ENCODE results near the gene KIF4A. TPM values are rescaled to one million over a fixed set of nuclear protein-coding genes. Genes with fewer than 3 reads are reported as not detected.
A peak's percentile ranks its signal among the peaks of the same experiment; 100 is the strongest.

KIF4A gene
- total RNA-seq, 2 experiments from 2014 or later, result 19.5 to 22.3 TPM

DNA sequence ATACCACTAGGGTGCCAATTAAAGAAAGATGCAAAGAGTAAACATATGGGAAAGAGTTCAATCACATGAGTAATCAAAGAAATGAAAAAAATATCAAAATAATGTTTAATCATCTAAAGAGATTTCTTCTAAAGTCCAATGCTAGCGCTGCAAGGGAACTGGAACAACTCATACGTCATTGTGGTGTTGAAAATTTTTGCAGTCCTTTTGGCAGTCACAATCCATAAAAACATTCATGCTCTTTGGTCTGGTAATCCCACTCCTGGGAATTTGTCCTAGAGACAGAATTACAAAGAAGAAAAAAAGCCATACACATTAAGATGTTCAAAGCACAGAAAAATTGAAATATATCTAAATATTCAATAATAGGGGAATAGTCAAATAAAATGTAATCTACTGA is 34.5 kb upstream of the KIF4A start:
- TF ChIP-seq, protein P1, sequence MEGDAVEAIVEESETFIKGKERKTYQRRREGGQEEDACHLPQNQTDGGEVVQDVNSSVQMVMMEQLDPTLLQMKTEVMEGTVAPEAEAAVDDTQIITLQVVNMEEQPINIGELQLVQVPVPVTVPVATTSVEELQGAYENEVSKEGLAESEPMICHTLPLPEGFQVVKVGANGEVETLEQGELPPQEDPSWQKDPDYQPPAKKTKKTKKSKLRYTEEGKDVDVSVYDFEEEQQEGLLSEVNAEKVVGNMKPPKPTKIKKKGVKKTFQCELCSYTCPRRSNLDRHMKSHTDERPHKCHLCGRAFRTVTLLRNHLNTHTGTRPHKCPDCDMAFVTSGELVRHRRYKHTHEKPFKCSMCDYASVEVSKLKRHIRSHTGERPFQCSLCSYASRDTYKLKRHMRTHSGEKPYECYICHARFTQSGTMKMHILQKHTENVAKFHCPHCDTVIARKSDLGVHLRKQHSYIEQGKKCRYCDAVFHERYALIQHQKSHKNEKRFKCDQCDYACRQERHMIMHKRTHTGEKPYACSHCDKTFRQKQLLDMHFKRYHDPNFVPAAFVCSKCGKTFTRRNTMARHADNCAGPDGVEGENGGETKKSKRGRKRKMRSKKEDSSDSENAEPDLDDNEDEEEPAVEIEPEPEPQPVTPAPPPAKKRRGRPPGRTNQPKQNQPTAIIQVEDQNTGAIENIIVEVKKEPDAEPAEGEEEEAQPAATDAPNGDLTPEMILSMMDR (IDR thresholded peaks at IDR 0.05), result no peak
- ATAC-seq, result no peak
- intact Hi-C loops (cut with micrococcal nuclease), result no loop called here
- no peaks in the 10 kb centered on the region for H3K9me3 Mint-ChIP-seq
- H3K4me1 Mint-ChIP-seq (ENCODE audit: low read depth), result peaks cover 22% of the 10 kb centered on the region
- CTCF ChIA-PET, result no interaction called here
- no peak overlapping the region for H3K4me3 Mint-ChIP-seq
- no peaks in the 10 kb centered on the region for H3K36me3 Mint-ChIP-seq (ENCODE audit: low read depth)
- H3K27me3 Mint-ChIP-seq, result no peaks in the 10 kb centered on the region
- no peak for DNase-seq
- POLR2A ChIA-PET, result no interaction called here
- no peak overlapping the region for H3K27ac Mint-ChIP-seq

DNA sequence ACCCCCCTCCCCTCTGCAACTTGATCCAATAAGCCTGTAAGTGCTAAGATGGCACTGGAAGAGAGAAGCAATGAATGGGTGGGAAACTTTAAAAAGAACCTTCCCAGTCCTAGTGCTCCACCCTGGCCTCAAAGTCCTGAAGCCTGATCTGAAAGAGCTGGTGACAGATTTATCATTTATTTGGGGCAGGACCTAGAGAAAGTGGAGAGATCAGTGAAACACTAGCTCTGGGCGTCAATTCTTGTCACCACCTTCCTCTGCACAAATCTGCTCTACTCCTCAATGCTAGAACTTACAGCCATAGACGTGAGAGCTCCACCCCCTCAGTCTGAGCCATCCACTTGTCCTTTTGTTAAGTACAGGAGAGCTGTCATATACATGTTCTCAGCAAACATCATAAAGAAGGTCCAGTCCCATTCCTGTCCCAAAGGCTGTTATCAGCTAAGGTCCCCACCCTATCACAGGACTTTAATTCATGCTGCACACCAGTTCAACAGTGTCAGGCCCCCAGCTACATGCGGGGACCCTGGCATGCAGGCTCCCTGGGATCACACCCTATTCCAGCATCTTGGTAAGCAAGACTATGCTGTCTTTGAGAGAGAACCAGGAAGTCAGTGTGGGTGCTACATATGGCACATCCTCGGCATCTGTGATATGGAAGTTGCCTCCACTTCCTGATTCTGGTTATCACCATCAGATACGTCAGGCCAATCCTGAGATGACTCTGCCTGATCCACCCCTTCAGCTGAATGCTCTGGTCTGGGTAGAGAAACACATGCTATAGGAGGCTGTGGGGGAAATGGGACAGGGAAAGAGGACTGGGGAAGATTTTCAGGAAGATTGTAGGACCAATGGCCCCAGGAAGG is 32.2 kb upstream of the KIF4A start:
- H3K4me1 Mint-ChIP-seq (ENCODE audit: low read depth), result peaks cover 21% of the 10 kb centered on the region
- ATAC-seq (no peak), DNase-seq (no peak)
- no peak overlapping the region for H3K4me3 Mint-ChIP-seq
- H3K27me3 Mint-ChIP-seq, result no peaks in the 10 kb centered on the region
- no peaks in the 10 kb centered on the region for H3K9me3 Mint-ChIP-seq
- TF ChIP-seq, protein P1 (IDR thresholded peaks at IDR 0.05), result no peak
- CTCF ChIA-PET, result no interaction called here
- no peaks in the 10 kb centered on the region for H3K36me3 Mint-ChIP-seq (ENCODE audit: low read depth)
- intact Hi-C loops (cut with micrococcal nuclease), result no loop called here
- POLR2A ChIA-PET, result no interaction called here
- H3K27ac Mint-ChIP-seq, result no peak overlapping the region

DNA sequence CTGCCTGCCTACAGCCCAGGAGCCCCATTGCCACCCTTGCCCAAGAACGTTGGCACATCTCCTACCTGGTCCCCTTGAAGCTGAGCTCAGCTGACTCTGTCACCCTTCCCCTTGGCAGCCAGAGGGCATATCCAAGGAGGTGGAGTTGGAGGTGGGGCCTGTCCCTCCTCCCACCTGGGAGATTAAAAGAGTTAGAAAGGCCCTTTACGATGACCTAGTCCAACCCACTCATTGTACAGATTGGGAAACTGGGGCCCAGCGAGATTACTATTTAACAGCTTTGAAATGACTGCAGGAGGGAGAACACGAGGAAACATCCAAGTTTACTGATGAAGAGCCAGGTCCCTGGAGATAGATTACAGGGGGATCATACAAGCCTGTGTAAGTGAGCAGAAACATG is 29.8 kb upstream of the KIF4A start, which contains the start of gene P2RY4:
P2RY4 (minus strand) TSS at position 101 of the 400 bp plus-strand sequence. CDS start 580 bp downstream, outside the sequence.
- CTCF ChIA-PET, result no interaction called here
- H3K9me3 Mint-ChIP-seq, result no peaks in the 10 kb centered on the region
- no peak within 1 kb of the TSS for H3K27ac Mint-ChIP-seq
- intact Hi-C loops (cut with micrococcal nuclease), result loop anchor here (5.0 kb wide), 1 partner anchor 63 kb away; no protein-coding TSS in a partner anchor
- no peak for ATAC-seq
- no peak within 1 kb of the TSS for H3K4me3 Mint-ChIP-seq
- H3K4me1 Mint-ChIP-seq (ENCODE audit: low read depth), result no peaks in the 10 kb centered on the region
- no peaks in the 10 kb centered on the region for H3K27me3 Mint-ChIP-seq
- DNase-seq, result no peak
- no peaks in the 10 kb centered on the region for H3K36me3 Mint-ChIP-seq (ENCODE audit: low read depth)
- TF ChIP-seq, protein P1 (IDR thresholded peaks at IDR 0.05), result no peak
- POLR2A ChIA-PET, result no interaction called here

- intact Hi-C loops (cut with micrococcal nuclease), result loop anchor here (5.0 kb wide), 1 partner anchor 66 kb away; no protein-coding TSS in a partner anchor
- no peaks in the 10 kb centered on the region for H3K36me3 Mint-ChIP-seq (ENCODE audit: low read depth)
- POLR2A ChIA-PET, result no interaction called here
Observed at GRCh38 chrX:70262952-70263567, 26.8 kb upstream of the KIF4A start.

More at GRCh38 chrX:70262952-70263567, 26.8 kb upstream of the KIF4A start:
- ATAC-seq (peak; percentile 67), DNase-seq (peak; percentile 58)
- Mint-ChIP-seq H3K4me3 (no peak overlapping the region), H3K4me1 (ENCODE audit: low read depth) (no peaks in the 10 kb centered on the region), H3K9me3 (no peaks in the 10 kb centered on the region), H3K27ac (no peak overlapping the region), H3K27me3 (no peaks in the 10 kb centered on the region)
- CTCF ChIA-PET, result interaction anchor here (1.0 to 1.1 kb wide), 2 partner anchors 10 to 24 kb away, joined by 3 to 5 read pairs; no protein-coding TSS in a partner anchor
- TF ChIP-seq, protein P1 (IDR thresholded peaks at IDR 0.05), result peak; percentile 14

Data from activated CD8-positive, alpha-beta T cell treated with anti-CD3 and anti-CD28 coated beads for 36 hours (primary cell).